HFFc6 (cell line): ENCODE data around the gene SOX4. TPM values are rescaled to one million over a fixed set of nuclear protein-coding genes. Genes with fewer than 3 reads are reported as not detected.
A peak's percentile ranks its signal among the peaks of the same experiment; 100 is the strongest.
"Not testable (repeated sequence)": the region's sequence is repeated elsewhere in the genome, so short reads cannot be mapped to it uniquely, and the experiment has no call there.

Experiments
- DNase-seq: peaks from one replicate; pipeline ENCODE4 v3.0.0-alpha.2; 2018
- H3K27ac Mint-ChIP-seq: 2 replicates; pipeline ENCODE4 v1.8.0; 2020; ENCODE audit warnings: mild to moderate bottlenecking, mixed read lengths
- H3K27me3 Mint-ChIP-seq: 2 replicates; pipeline ENCODE4 v1.8.0; 2021; ENCODE audit warnings: mild to moderate bottlenecking, moderate library complexity, mixed read lengths; ENCODE audit not compliant: insufficient read depth
- H3K36me3 Mint-ChIP-seq: 2 replicates; pipeline ENCODE4 v1.8.0; 2021; ENCODE audit warnings: low read depth, mixed read lengths
- H3K4me1 Mint-ChIP-seq: 2 replicates; pipeline ENCODE4 v1.8.0; 2020; ENCODE audit warnings: low read depth, mixed read lengths
- H3K4me3 Mint-ChIP-seq: 2 replicates; pipeline ENCODE4 v1.8.0; 2020; ENCODE audit warnings: mild to moderate bottlenecking, moderate library complexity, mixed read lengths
- H3K9me3 Mint-ChIP-seq: 2 replicates; pipeline ENCODE4 v1.8.0; 2020; ENCODE audit warnings: mild to moderate bottlenecking, mixed read lengths
- long read RNA-seq: library from polyadenylated mRNA; unstranded; transcript quantifications from one replicate; pipeline ENCODE4 v2.0.0, GENCODE V29; 2019
- total RNA-seq, 6 experiments: library from RNA; stranded (reverse); fragmentation: NEBNext Ultra II Directional; extraction: Animal tissue kit (Norgen Biotek cat#: 25700); gene quantifications; 2 replicates in 1 of 6; 3 replicates in 5 of 6; pipeline ENCODE4 v1.2.3, GENCODE V29; 2021
- TF ChIP-seq, protein P1 (sequence below): fragments of 200-600 bp; sonication (generic); IDR thresholded peaks from 2 replicates; pipeline ENCODE4 v1.5.0; 2021; ENCODE audit warnings: antibody characterized with exemption, mild to moderate bottlenecking

Gene SOX4
- total RNA-seq = 1 to 10 TPM; 3.3 to 6.4 (median 3.6) TPM
- long read RNA-seq, full-length matches to known transcripts = 8 of 8 reads
- long read RNA-seq, partial matches to known transcripts = 0 of 8 reads
- long read RNA-seq, other reads (novel, unspliced or antisense) = 0 of 8 reads

DNA sequence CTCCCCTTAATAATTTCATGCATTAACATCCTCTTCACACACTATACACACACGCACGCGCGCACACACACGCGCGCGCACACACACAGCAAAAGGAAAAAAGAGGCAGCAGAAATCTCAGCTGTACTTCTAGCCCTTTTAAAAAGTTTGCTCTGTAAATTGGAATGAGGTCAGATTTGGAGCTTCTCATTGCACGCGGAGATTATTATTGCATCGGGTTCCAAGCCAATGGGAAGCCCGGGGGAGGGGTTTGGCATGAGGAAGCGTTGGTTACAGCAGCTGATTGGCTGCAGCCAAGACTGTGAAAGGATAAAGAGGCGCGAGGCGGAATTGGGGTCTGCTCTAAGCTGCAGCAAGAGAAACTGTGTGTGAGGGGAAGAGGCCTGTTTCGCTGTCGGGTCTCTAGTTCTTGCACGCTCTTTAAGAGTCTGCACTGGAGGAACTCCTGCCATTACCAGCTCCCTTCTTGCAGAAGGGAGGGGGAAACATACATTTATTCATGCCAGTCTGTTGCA, at the start of gene SOX4:
SOX4 (plus strand) TSS at position 340 of the 515 bp plus-strand sequence. CDS start 784 bp downstream, outside the sequence.
- Mint-ChIP-seq H3K27me3 (no peaks in the 10 kb centered on the region), H3K9me3 (no peaks in the 10 kb centered on the region), H3K4me3 (no peak within 1 kb of the TSS; the same call in 1 of the 2 replicates), H3K27ac (peak within 1 kb of the TSS; percentile 92), H3K36me3 (no peaks in the 10 kb centered on the region), H3K4me1 (peaks cover 23% of the 10 kb centered on the region)
- TF ChIP-seq, protein P1, sequence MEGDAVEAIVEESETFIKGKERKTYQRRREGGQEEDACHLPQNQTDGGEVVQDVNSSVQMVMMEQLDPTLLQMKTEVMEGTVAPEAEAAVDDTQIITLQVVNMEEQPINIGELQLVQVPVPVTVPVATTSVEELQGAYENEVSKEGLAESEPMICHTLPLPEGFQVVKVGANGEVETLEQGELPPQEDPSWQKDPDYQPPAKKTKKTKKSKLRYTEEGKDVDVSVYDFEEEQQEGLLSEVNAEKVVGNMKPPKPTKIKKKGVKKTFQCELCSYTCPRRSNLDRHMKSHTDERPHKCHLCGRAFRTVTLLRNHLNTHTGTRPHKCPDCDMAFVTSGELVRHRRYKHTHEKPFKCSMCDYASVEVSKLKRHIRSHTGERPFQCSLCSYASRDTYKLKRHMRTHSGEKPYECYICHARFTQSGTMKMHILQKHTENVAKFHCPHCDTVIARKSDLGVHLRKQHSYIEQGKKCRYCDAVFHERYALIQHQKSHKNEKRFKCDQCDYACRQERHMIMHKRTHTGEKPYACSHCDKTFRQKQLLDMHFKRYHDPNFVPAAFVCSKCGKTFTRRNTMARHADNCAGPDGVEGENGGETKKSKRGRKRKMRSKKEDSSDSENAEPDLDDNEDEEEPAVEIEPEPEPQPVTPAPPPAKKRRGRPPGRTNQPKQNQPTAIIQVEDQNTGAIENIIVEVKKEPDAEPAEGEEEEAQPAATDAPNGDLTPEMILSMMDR = no peak
- DNase-seq = peak; percentile 93

DNA sequence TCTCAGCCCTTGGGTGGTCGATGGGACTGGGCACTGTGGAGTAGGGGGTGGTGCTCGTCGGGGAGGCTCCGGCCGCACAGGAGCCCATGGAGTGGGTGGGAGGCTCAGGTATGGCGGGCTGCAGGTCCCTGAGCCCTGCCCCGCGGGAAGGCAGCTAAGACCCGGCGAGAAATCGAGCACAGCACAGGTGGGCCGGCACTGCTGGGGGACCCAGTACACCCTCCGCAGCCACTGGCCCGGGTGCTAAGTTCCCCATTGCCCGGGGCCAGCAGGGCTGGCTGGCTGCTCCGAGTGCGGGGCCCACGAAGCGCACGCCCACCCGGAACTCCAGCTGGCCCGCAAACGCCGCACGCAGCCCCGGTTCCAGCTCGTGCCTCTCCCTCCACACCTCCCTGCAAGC, 41.3 kb upstream of the SOX4 start:
- not testable (repeated sequence) for H3K4me3 Mint-ChIP-seq
- peaks cover 15% of the 10 kb centered on the region for H3K9me3 Mint-ChIP-seq

DNA sequence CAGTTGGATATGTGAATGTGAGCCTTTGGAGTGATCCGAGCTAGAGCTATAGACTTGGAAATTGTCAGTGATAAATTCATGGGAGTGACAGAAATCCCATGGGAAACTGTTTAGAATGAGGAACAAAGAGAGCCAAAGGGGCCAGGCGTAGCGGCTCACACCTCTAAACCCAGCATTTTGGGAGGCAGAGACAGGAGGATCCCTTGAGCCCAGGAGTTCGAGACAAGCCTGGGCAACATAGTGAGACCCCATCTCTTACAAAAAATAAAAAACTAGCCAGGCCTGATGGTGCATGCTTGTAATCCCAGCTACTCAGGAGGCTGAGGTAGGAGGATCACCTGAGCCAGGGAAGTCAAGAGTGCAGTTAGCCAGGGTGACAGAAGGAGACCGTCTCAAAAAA, 39.3 kb upstream of the SOX4 start:
- Mint-ChIP-seq H3K9me3 (peaks cover 10% of the 10 kb centered on the region), H3K36me3 (no peaks in the 10 kb centered on the region), H3K27me3 (no peaks in the 10 kb centered on the region), H3K27ac (no peak overlapping the region), H3K4me3 (no peak overlapping the region), H3K4me1 (no peaks in the 10 kb centered on the region)
- TF ChIP-seq, protein P1 = no peak
- DNase-seq = no peak

More for the DNA sequence above, 41.3 kb upstream of the SOX4 start:
- H3K4me1 Mint-ChIP-seq, H3K27me3 Mint-ChIP-seq, H3K27ac Mint-ChIP-seq, DNase-seq, H3K36me3 Mint-ChIP-seq: not testable (repeated sequence)

DNA sequence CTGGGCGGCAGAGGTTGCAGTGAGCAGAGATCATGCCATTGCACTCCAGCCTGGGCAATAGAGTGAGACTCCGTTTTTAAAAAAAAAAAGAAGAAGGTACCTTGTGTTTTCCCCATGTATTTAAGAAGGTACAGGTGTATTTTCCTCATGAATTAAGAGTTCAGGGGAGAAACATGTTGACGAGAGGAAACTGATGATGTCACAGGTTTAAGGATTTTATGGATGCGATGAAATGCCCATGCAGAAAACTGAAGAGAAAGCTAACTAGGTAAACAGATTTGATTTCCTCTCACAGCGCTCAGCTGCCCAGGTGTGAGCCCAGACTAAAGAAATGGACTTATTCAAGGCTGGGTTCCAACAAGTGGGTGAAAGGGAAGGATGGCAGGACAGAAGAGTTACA, 38.4 kb upstream of the SOX4 start:
- H3K4me3 Mint-ChIP-seq = no peak overlapping the region
- no peaks in the 10 kb centered on the region for H3K27me3 Mint-ChIP-seq
- TF ChIP-seq, protein P1 = no peak
- 0 out of 2 replicates have a peak, but pooled peaks cover under 1% of the 10 kb centered on the region for H3K9me3 Mint-ChIP-seq
- no peak overlapping the region for H3K27ac Mint-ChIP-seq
- DNase-seq = no peak
- no peaks in the 10 kb centered on the region for H3K36me3 Mint-ChIP-seq
- no peaks in the 10 kb centered on the region for H3K4me1 Mint-ChIP-seq

DNA sequence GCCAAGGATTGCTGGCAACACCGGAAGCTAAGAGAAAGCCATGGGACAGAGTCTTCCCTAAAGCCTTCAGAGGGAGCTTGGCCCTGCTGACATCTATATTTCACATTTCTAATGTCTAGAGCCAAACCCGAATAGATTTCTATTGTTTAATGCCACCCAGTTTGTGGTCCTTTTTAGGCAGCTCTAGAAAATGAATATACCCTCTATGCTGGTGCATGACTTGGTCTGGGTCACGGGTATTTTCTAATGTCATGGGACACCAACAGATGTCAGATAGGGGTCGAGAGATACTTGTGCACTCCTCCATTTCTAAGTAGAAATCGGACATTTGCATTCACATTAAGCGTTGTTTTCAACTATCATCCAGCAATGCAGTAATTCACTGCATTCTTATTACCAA, 37.0 kb upstream of the SOX4 start:
- H3K9me3 Mint-ChIP-seq = peaks cover 5% of the 10 kb centered on the region; the same call in 1 of the 2 replicates
- TF ChIP-seq, protein P1 = no peak
- no peak for DNase-seq
- no peaks in the 10 kb centered on the region for H3K36me3 Mint-ChIP-seq
- H3K27ac Mint-ChIP-seq = no peak overlapping the region
- H3K27me3 Mint-ChIP-seq = no peaks in the 10 kb centered on the region
- no peaks in the 10 kb centered on the region for H3K4me1 Mint-ChIP-seq
- H3K4me3 Mint-ChIP-seq = no peak overlapping the region

DNA sequence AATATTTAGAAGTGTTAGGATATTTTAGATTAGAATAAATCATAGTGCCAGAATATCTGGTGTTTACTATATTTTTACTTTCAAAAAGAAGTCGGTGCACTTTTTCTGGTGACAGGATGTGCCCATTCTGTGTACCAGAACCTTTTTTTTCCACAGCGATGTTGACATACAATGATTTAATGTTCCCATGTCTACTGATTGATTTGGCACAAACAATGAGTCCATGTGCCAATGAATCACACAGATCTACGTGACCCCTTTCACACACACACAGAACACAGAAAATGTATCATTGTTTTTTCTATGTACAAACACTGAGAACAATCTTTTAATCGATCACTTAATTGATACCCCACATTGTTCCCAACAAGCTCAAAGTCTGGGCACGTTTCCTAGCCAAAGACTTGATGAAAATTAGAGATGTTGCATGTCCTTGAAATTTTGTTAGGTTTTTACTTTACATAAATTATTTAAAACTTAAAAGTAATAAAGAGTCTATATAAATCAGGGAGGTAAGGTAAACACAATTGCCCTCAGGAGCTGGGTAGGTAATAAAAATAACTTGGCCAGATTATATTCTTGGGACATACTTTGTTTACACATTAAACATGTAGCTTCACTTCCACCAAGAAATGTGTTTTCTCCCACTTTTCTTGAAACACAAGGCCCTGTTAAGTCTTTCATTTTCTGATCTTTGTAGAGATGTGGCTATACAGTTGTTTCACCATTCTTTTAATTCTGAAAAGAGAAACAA, 36.4 kb upstream of the SOX4 start:
- TF ChIP-seq, protein P1 = no peak
- H3K36me3 Mint-ChIP-seq = no peaks in the 10 kb centered on the region
- no peak overlapping the region for H3K27ac Mint-ChIP-seq
- no peak overlapping the region for H3K4me3 Mint-ChIP-seq
- H3K4me1 Mint-ChIP-seq = no peaks in the 10 kb centered on the region
- no peaks in the 10 kb centered on the region for H3K27me3 Mint-ChIP-seq
- peaks cover 5% of the 10 kb centered on the region; the same call in 1 of the 2 replicates for H3K9me3 Mint-ChIP-seq
- DNase-seq = no peak
